IMR-90 (cell line): ENCODE measurements around the gene CD79A. TPM values are rescaled to one million over a fixed set of nuclear protein-coding genes. Genes with fewer than 3 reads are reported as not detected.

Source experiments
- ATAC-seq: fragments of 200-7000 bp; cut with Tn5 transposase; 2 replicates; pipeline ENCODE4 v1.9.1; 2020; ENCODE audit warnings: low read depth, mild to moderate bottlenecking, moderate library complexity
- BruUV-seq: library from RNA; stranded (reverse); fragments of 400-500 nt; replicated peaks from 2 replicates; lab custom pipeline; 2021; lab: Mats Ljungman, UMichigan
- CTCF ChIA-PET: fragments of 300-600 bp; formaldehyde crosslinking; extraction: SDS; loops from one replicate; lab custom pipeline; 2021; ENCODE audit warnings: antibody characterized with exemption; lab: Yijun Ruan, JAX
- POLR2A ChIA-PET: fragments of 300-600 bp; sonication (Branson Sonifier 250); formaldehyde crosslinking; loops from one replicate; lab custom pipeline; 2022; ENCODE audit warnings: antibody characterized with exemption; ENCODE audit not compliant: unreplicated experiment; lab: Charles Lee
- DNase-seq: peaks from one replicate; pipeline ENCODE4 v3.0.0; 2013
- H2AFZ ChIP-seq: replicated peaks from 2 replicates; pipeline ENCODE3; 2013; ENCODE audit warnings: low read length, mild to moderate bottlenecking; ENCODE audit not compliant: poor library complexity
- H2AK5ac ChIP-seq: 2 replicates; pipeline ENCODE4 v1.6.1; 2013; ENCODE audit warnings: low read depth, low read length, inconsistent platforms
- H2AK9ac ChIP-seq: replicated peaks from 2 replicates; pipeline ENCODE3; 2013; ENCODE audit warnings: mild to moderate bottlenecking, low read depth, low read length, moderate library complexity; ENCODE audit not compliant: poor library complexity
- H2BK120ac ChIP-seq: 2 replicates; pipeline ENCODE4 v1.6.1; 2013; ENCODE audit warnings: low read depth, low read length, inconsistent platforms
- H2BK15ac ChIP-seq: 3 replicates; pipeline ENCODE4 v1.6.1; 2013; ENCODE audit warnings: low read depth, low read length, inconsistent platforms
- H2BK20ac ChIP-seq: 2 replicates; pipeline ENCODE4 v1.6.1; 2013; ENCODE audit warnings: low read depth, mild to moderate bottlenecking, inconsistent platforms, low read length, moderate library complexity
- H2BK5ac ChIP-seq: 2 replicates; pipeline ENCODE4 v1.6.1; 2013; ENCODE audit warnings: mild to moderate bottlenecking, low read depth, low read length, inconsistent platforms; ENCODE audit not compliant: poor library complexity, severe bottlenecking
- H3K14ac ChIP-seq: replicated peaks from 2 replicates; pipeline ENCODE4 v1.6.1; 2013; ENCODE audit warnings: low read depth, low read length, inconsistent platforms
- H3K18ac ChIP-seq: 2 replicates; pipeline ENCODE4 v1.6.1; 2013; ENCODE audit warnings: low read depth, low read length, control low read depth
- H3K23ac ChIP-seq: 2 replicates; pipeline ENCODE4 v1.6.1; 2013; ENCODE audit warnings: low read depth, low read length, inconsistent platforms
- H3K27ac ChIP-seq: 2 replicates; pipeline ENCODE4 v1.5.1; 2013; ENCODE audit warnings: mild to moderate bottlenecking, control low read depth, low read length; ENCODE audit not compliant: insufficient read depth
- H3K27me3 ChIP-seq: 2 replicates; pipeline ENCODE4 v1.6.1; 2013; ENCODE audit warnings: low read length; ENCODE audit not compliant: control insufficient read depth, insufficient read depth
- H3K36me3 ChIP-seq: 2 replicates; pipeline ENCODE4 v1.6.1; 2013; ENCODE audit warnings: low read length, mixed read lengths; ENCODE audit not compliant: control insufficient read depth, insufficient read depth
- H3K4ac ChIP-seq: 2 replicates; pipeline ENCODE4 v1.6.1; 2013; ENCODE audit warnings: low read depth, low read length, inconsistent platforms
- H3K4me1 ChIP-seq: 2 replicates; pipeline ENCODE4 v1.6.1; 2013; ENCODE audit warnings: low read length, mixed read lengths; ENCODE audit not compliant: control insufficient read depth, insufficient read depth
- H3K4me2 ChIP-seq: 2 replicates; pipeline ENCODE4 v1.6.1; 2013; ENCODE audit warnings: low read depth, mild to moderate bottlenecking, control low read depth, low read length, moderate library complexity
- H3K4me3 ChIP-seq: 2 replicates; pipeline ENCODE4 v1.5.1; 2013; ENCODE audit warnings: low read depth, mild to moderate bottlenecking, control low read depth, low read length, moderate library complexity; ENCODE audit not compliant: insufficient read depth
- H3K56ac ChIP-seq: 2 replicates; pipeline ENCODE4 v1.6.1; 2013; ENCODE audit warnings: low read length, inconsistent platforms; ENCODE audit not compliant: insufficient read depth; ENCODE audit errors: extremely low read depth
- H3K79me1 ChIP-seq, 2 experiments: 2 replicates each; pipeline ENCODE4 v1.6.1; 2013; ENCODE audit warnings: low read length in 2 of 2, inconsistent platforms in 1 of 2, low read depth in 1 of 2
- H3K9ac ChIP-seq: 2 replicates; pipeline ENCODE4 v1.6.1; 2013; ENCODE audit warnings: low read depth, low read length, control low read depth
- H3K9me1 ChIP-seq: 2 replicates; pipeline ENCODE4 v1.6.1; 2013; ENCODE audit warnings: low read length, inconsistent platforms; ENCODE audit not compliant: insufficient read depth
- H3K9me3 ChIP-seq: 2 replicates; pipeline ENCODE4 v1.6.1; 2013; ENCODE audit warnings: low read length; ENCODE audit not compliant: control insufficient read depth, insufficient read depth
- H4K20me1 ChIP-seq: 2 replicates; pipeline ENCODE4 v1.6.1; 2013; ENCODE audit warnings: low read length, inconsistent platforms; ENCODE audit not compliant: insufficient read depth
- H4K5ac ChIP-seq: 2 replicates; pipeline ENCODE4 v1.6.1; 2013; ENCODE audit warnings: mild to moderate bottlenecking, low read depth, low read length, control low read depth
- H4K8ac ChIP-seq, 2 experiments: 2 replicates each; pipeline ENCODE4 v1.6.1; 2013; ENCODE audit warnings: low read depth in 2 of 2, low read length in 2 of 2, control low read depth in 1 of 2, inconsistent platforms in 1 of 2
- H4K91ac ChIP-seq: 2 replicates; pipeline ENCODE4 v1.6.1; 2013; ENCODE audit warnings: low read depth, low read length, inconsistent platforms; ENCODE audit not compliant: insufficient read depth
- BHLHE40 ChIP-seq: fragments of 150-350 bp; IDR thresholded peaks from 2 replicates; pipeline ENCODE4 v1.6.1; 2016; ENCODE audit warnings: mild to moderate bottlenecking, low read depth, low read length
- FOS ChIP-seq: fragments of 150-350 bp; IDR thresholded peaks from 2 replicates; pipeline ENCODE4 v1.6.1; 2016; ENCODE audit warnings: low read depth, low read length
- MAFK ChIP-seq: IDR thresholded peaks from 2 replicates; pipeline ENCODE4 v1.6.1; 2012; ENCODE audit warnings: low read depth, low read length, improper control_type of control experiment
- MAZ ChIP-seq: IDR thresholded peaks from 2 replicates; pipeline ENCODE4 v1.6.1; 2012; ENCODE audit warnings: low read depth, mild to moderate bottlenecking, low read length, improper control_type of control experiment, moderate library complexity, borderline replicate concordance
- MXI1 ChIP-seq: IDR thresholded peaks from 2 replicates; pipeline ENCODE4 v1.6.1; 2012; ENCODE audit warnings: low read depth, mild to moderate bottlenecking, low read length, moderate library complexity, borderline replicate concordance
- NFE2L2 ChIP-seq: fragments of 150-350 bp; IDR thresholded peaks from 2 replicates; pipeline ENCODE4 v1.6.1; 2016; ENCODE audit warnings: low read depth, mild to moderate bottlenecking, low read length
- POLR2A ChIP-seq: IDR thresholded peaks from 2 replicates; pipeline ENCODE4 v1.6.1; 2012; ENCODE audit warnings: mild to moderate bottlenecking, low read depth, low read length
- RAD21 ChIP-seq: IDR thresholded peaks from 2 replicates; pipeline ENCODE4 v1.6.1; 2012; ENCODE audit warnings: low read length, improper control_type of control experiment
- RCOR1 ChIP-seq: IDR thresholded peaks from 2 replicates; pipeline ENCODE4 v1.6.1; 2012; ENCODE audit warnings: mild to moderate bottlenecking, low read length, improper control_type of control experiment; ENCODE audit not compliant: insufficient replicate concordance
- RFX5 ChIP-seq: IDR thresholded peaks from 2 replicates; pipeline ENCODE4 v1.8.0; 2012; ENCODE audit warnings: low read depth, mild to moderate bottlenecking, low read length, moderate library complexity
- SMC3 ChIP-seq: fragments of 150-350 bp; IDR thresholded peaks from 2 replicates; pipeline ENCODE4 v1.6.1; 2016; ENCODE audit warnings: low read depth, mild to moderate bottlenecking, antibody characterized with exemption, low read length, moderate library complexity
- WGBS, 2 experiments: methylation state at CpG; one replicate each; pipeline versions ENCODE4 v1.1.5 to v1.1.7; 2013; ENCODE audit warnings: missing lambda C conversion rate in 2 of 2; ENCODE audit not compliant: insufficient read length in 1 of 2; ENCODE audit errors: extremely low coverage in 2 of 2; 5-methylcytosine and 5-hydroxymethylcytosine counted together
- dilution Hi-C: fragments of 300-500 bp; cut with HindIII; formaldehyde crosslinking; loops from one replicate; pipeline ENCODE4 v1.14.3; 2018; ENCODE audit warnings: low sequenced_read_pairs; ENCODE audit not compliant: unreplicated experiment
- in situ Hi-C: fragments of 300-500 bp; cut with MboI; formaldehyde crosslinking; loops from 3 replicates; pipeline ENCODE4 v1.14.3; 2019; ENCODE audit warnings: low sequenced_read_pairs, inconsistent platforms, mixed read lengths
- intact Hi-C: fragments of 100-400 bp; cut with micrococcal nuclease; formaldehyde crosslinking; loops from 2 replicates; pipeline ENCODE4 v1.10.0; 2022
- polyA plus RNA-seq, 3 experiments: library from polyadenylated mRNA; depleted of rRNA; stranded (reverse); fragments of >200 nt; gene quantifications; 2 replicates each; pipeline ENCODE4 v1.2.3, GENCODE V29; 2012; ENCODE audit warnings: low replicate concordance in 1 of 3
- total RNA-seq: library from RNA; depleted of rRNA; stranded (reverse); fragments of >200 nt; gene quantifications from 2 replicates; pipeline ENCODE4 v1.2.3, GENCODE V29; 2012
- TF ChIP-seq, protein P1 (sequence below): conservative IDR thresholded peaks from 2 replicates; pipeline ENCODE4 v1.5.1; 2012; ENCODE audit warnings: mild to moderate bottlenecking, low read depth, low read length, improper control_type of control experiment
- TF ChIP-seq, protein P2 (sequence below): fragments of 150-350 bp; IDR thresholded peaks from 2 replicates; pipeline ENCODE4 v1.6.1; 2016; ENCODE audit warnings: low read depth, mild to moderate bottlenecking, low read length, moderate library complexity, borderline replicate concordance

The CD79A gene
- total and polyA plus RNA-seq, 2 of the 4 experiments (the other 2 are of a cell fraction), result 0.19 TPM; not detected in 1

DNA sequence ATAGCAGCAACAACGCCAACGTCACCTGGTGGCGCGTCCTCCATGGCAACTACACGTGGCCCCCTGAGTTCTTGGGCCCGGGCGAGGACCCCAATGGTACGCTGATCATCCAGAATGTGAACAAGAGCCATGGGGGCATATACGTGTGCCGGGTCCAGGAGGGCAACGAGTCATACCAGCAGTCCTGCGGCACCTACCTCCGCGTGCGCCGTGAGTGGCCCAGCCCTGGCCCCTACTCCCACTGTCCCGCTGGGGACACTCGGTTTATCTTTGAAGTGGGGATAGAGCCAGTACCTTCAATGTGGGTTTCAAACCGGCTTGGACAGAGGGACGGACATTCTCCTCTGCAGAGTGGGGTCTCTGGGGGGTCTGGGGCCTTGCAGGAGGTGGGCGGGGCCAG, 2.0 kb downstream of the CD79A start (continued):
- TF ChIP-seq SMC3 (no peak), BHLHE40 (no peak), FOS (no peak), NFE2L2 (no peak), RFX5 (no peak)

DNA sequence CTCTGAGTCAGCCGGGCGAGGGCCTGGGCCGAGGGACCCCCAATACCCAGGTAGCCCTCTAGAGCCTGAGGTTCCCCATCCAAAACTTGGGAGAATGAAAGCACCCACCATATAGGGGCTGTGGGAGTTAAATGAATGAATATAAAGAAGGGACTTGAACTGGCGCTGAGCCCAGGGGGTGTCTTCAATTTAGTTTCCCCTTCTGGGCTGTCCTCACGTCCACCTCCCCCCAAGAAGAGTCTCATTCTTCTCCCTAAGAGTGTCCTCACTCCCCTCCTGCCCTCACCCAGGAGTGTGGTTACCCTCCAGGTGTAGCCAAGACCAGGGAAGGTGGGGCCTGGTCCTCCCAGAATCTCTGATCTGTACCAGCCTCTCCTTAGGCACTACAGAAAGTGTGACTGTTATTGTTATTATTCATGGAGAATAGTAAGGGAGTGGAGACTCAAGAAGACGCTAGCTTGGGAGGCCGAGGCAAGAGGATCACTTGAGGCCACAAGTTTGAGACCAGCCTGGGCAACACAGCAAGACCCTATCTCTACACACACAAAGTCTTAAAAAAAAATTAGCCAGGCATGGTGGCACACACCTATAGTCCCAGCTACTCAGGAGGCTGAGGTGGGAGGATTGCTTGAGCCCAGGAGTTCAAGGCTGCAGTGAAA, 2.7 kb downstream of the CD79A start:
- Histone ChIP-seq H3K4me3 (no peak overlapping the region), H4K8ac (no peak overlapping the region), H3K4ac (no peak overlapping the region), H2AK5ac (no peak overlapping the region), H3K4me1 (peaks cover 2% of the 10 kb centered on the region), H4K91ac (no peak overlapping the region), H3K9ac (no peak overlapping the region), H2BK20ac (no peak overlapping the region), H3K9me1 (peaks cover 3% of the 10 kb centered on the region; the same call in 1 of the 2 replicates), H2BK5ac (no peak overlapping the region), H3K79me1 (peaks cover 12 to 13% of the 10 kb centered on the region in 2 experiments; a peak in 3 of 4 replicates), H4K5ac (no peak overlapping the region), H3K36me3 (no peaks in the 10 kb centered on the region), H3K14ac (no peak overlapping the region), H2BK120ac (no peak overlapping the region), H3K23ac (no peak overlapping the region), H3K56ac (no peak overlapping the region), H3K27ac (no peak overlapping the region), H2AFZ (no peak overlapping the region), H4K20me1 (0 out of 2 replicates have a peak, but pooled peaks cover 3% of the 10 kb centered on the region), H3K18ac (no peak overlapping the region), H3K9me3 (no peaks in the 10 kb centered on the region), H2BK15ac (no peak overlapping the region), H3K4me2 (no peak overlapping the region), H3K27me3 (peaks cover 15% of the 10 kb centered on the region; the same call in 1 of the 2 replicates), H2AK9ac (no peak overlapping the region)
- CTCF ChIA-PET, result no interaction called here
- WGBS, 2 experiments, result no CpG with 5 or more reads among the region's 7 CpGs
- POLR2A ChIA-PET, result no interaction called here
- in situ Hi-C loops, result loop anchor here (5.0 kb wide), 1 partner anchor 68 kb away; no protein-coding TSS in a partner anchor
- dilution Hi-C loops, result no loop called here
- ATAC-seq (no peak), DNase-seq (no peak)
- no TSS peak for BruUV-seq
- TF ChIP-seq RAD21 (no peak), FOS (no peak), NFE2L2 (no peak), MXI1 (no peak), MAFK (no peak), MAZ (no peak), POLR2A (no peak), SMC3 (no peak), RCOR1 (no peak), BHLHE40 (no peak)
- TF ChIP-seq, protein P1, sequence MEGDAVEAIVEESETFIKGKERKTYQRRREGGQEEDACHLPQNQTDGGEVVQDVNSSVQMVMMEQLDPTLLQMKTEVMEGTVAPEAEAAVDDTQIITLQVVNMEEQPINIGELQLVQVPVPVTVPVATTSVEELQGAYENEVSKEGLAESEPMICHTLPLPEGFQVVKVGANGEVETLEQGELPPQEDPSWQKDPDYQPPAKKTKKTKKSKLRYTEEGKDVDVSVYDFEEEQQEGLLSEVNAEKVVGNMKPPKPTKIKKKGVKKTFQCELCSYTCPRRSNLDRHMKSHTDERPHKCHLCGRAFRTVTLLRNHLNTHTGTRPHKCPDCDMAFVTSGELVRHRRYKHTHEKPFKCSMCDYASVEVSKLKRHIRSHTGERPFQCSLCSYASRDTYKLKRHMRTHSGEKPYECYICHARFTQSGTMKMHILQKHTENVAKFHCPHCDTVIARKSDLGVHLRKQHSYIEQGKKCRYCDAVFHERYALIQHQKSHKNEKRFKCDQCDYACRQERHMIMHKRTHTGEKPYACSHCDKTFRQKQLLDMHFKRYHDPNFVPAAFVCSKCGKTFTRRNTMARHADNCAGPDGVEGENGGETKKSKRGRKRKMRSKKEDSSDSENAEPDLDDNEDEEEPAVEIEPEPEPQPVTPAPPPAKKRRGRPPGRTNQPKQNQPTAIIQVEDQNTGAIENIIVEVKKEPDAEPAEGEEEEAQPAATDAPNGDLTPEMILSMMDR, result no peak
- TF ChIP-seq, protein P2, sequence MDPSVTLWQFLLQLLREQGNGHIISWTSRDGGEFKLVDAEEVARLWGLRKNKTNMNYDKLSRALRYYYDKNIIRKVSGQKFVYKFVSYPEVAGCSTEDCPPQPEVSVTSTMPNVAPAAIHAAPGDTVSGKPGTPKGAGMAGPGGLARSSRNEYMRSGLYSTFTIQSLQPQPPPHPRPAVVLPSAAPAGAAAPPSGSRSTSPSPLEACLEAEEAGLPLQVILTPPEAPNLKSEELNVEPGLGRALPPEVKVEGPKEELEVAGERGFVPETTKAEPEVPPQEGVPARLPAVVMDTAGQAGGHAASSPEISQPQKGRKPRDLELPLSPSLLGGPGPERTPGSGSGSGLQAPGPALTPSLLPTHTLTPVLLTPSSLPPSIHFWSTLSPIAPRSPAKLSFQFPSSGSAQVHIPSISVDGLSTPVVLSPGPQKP, result no peak
- intact Hi-C loops, result loop anchor here (5.0 to 10.0 kb wide), 2 partner anchors 53 to 155 kb away; no protein-coding TSS in a partner anchor
